RCC 7860 (cell line): ENCODE data around the gene PRDM10.
"Not testable (repeated sequence)": the region's sequence is repeated elsewhere in the genome, so short reads cannot be mapped to it uniquely, and the experiment has no call there.

ENCODE experiments used
- DNase-seq: peaks from one replicate; pipeline ENCODE4 v3.0.0-alpha.2; 2015; ENCODE audit warnings: low spot score
- FAIRE-seq: peaks from 2 replicates; lab custom pipeline; 2012; peaks lifted over from hg19 to GRCh38; lab: Jason Lieb, UNC

The PRDM10 gene

GRCh38 chr11:129905402-129905801 is 97.2 kb downstream of the PRDM10 start:
- DNase-seq, result no peak
- no peak for FAIRE-seq

- FAIRE-seq (no peak), DNase-seq (no peak)
Measured at GRCh38 chr11:129896062-129896461, 106.6 kb downstream of the PRDM10 start.

- FAIRE-seq (no peak), DNase-seq (peak; percentile 17)
Measured at GRCh38 chr11:129895126-129896041, 107.3 kb downstream of the PRDM10 start, which contains the start of gene NFRKB. Gene NFRKB, minus strand, starts transcription at chr11:129895578. Its CDS starts 2,729 bp downstream, at chr11:129892849.

GRCh38 chr11:129894278-129895125 is 108.1 kb downstream of the PRDM10 start:
- DNase-seq (no peak), FAIRE-seq (no peak)

- DNase-seq, result no peak
- no peak for FAIRE-seq
Measured at GRCh38 chr11:129888451-129888850, 114.2 kb downstream of the PRDM10 start.

GRCh38 chr11:129885381-129885780 is 117.3 kb downstream of the PRDM10 start:
- no peak for DNase-seq
- no peak for FAIRE-seq

- DNase-seq, result no peak
- FAIRE-seq, result no peak
Measured at GRCh38 chr11:129884581-129884980, 118.1 kb downstream of the PRDM10 start.

GRCh38 chr11:129881570-129882170 is 121.0 kb downstream of the PRDM10 start:
- FAIRE-seq, result no peak

GRCh38 chr11:129880311-129880710 is 122.3 kb downstream of the PRDM10 start:
- DNase-seq (no peak), FAIRE-seq (no peak)

More at GRCh38 chr11:129881570-129882170, 121.0 kb downstream of the PRDM10 start:
- no peak for DNase-seq

- FAIRE-seq, result no peak
Measured at GRCh38 chr11:129871914-129872313, 130.7 kb downstream of the PRDM10 start.

GRCh38 chr11:129868626-129869025 is 134.0 kb downstream of the PRDM10 start:
- not testable (repeated sequence) for DNase-seq

More at GRCh38 chr11:129871914-129872313, 130.7 kb downstream of the PRDM10 start:
- DNase-seq, result no peak

GRCh38 chr11:129866311-129866710 is 136.3 kb downstream of the PRDM10 start:
- peak; percentile 4 for DNase-seq
- no peak for FAIRE-seq

More at GRCh38 chr11:129868626-129869025, 134.0 kb downstream of the PRDM10 start:
- FAIRE-seq, result not testable (repeated sequence)

- FAIRE-seq (no peak), DNase-seq (no peak)
Measured at GRCh38 chr11:129865701-129866100, 136.9 kb downstream of the PRDM10 start.

- FAIRE-seq, result no peak
- no peak for DNase-seq
Measured at GRCh38 chr11:129864811-129865210, 137.8 kb downstream of the PRDM10 start.

- peak; percentile 86 for FAIRE-seq
- peak; percentile 91 for DNase-seq
Measured at GRCh38 chr11:129861702-129862522, 140.7 kb downstream of the PRDM10 start.

GRCh38 chr11:129856036-129856435 is 146.6 kb downstream of the PRDM10 start:
- DNase-seq (no peak), FAIRE-seq (no peak)

GRCh38 chr11:129855086-129855485 is 147.5 kb downstream of the PRDM10 start:
- DNase-seq, result no peak
- FAIRE-seq, result no peak

GRCh38 chr11:129854232-129854805 is 148.3 kb downstream of the PRDM10 start:
- FAIRE-seq, result no peak

GRCh38 chr11:129853518-129854231 is 149.0 kb downstream of the PRDM10 start:
- FAIRE-seq (no peak), DNase-seq (no peak)

More at GRCh38 chr11:129854232-129854805, 148.3 kb downstream of the PRDM10 start:
- DNase-seq, result no peak
